HG03103 (cell line): ENCODE measurements around the gene RP9.
"Not testable (repeated sequence)": the region's sequence is repeated elsewhere in the genome, so short reads cannot be mapped to it uniquely, and the experiment has no call there.

Experiments used
- ATAC-seq: cut with Tn5 transposase; IDR thresholded peaks from one replicate; pipeline ENCODE4 v1.9.1; 2021; ENCODE audit warnings: low read depth; ENCODE audit not compliant: unreplicated experiment

The RP9 gene

GRCh38 chr7:33107136-33108066, 1.8 kb downstream of the RP9 start:
- peak; percentile 35 for ATAC-seq

GRCh38 chr7:33101906-33102305, 7.3 kb downstream of the RP9 start:
- no peak for ATAC-seq

- ATAC-seq = no peak
These were observed 8.4 kb downstream of the RP9 start for GRCh38 chr7:33100770-33101169.

DNA sequence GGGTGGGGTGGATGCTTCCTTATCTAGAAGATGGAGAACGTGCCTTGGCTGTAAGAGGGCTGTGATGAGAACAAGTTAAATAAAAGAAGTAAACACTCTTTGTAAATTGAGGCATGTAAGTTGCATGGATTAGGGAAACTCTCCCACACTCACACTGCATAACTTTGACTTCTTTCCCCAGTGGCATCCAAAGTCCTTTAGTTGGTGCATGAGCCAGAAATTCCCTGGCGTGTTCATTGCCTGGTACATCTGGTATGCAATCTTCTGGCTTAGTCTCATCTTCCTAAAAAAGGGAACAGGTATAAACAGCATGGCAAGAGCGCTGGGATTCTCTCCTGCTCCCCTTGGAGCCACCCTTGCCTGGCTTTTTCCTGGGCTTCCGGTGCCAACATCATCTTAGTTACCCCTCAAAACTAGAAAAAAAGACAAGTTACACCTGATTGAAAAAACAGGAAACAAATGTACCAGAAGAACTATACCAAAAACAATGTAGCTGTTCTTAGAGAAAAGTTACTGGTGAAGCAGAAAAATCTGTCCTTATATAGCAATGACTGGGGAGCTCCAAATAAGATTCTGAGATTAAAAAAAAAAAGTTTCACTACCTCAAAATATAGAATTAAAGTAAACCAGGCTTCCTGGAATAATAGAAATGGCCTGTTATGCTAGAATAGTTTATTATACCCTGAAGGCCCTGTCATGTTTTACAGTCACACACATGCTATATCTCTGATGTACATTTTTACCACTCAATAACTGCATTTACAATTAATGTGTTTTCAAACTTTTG, 9.9 kb downstream of the RP9 start:
- no peak for ATAC-seq

- not testable (repeated sequence) for ATAC-seq
These were observed 14.4 kb downstream of the RP9 start for GRCh38 chr7:33094745-33095275.

- no peak for ATAC-seq
These were observed 15.9 kb downstream of the RP9 start for GRCh38 chr7:33093266-33093665.

- ATAC-seq = no peak
These were observed 17.5 kb downstream of the RP9 start for GRCh38 chr7:33091641-33092191.

- ATAC-seq = no peak
These were observed 18.1 kb downstream of the RP9 start for GRCh38 chr7:33091111-33091531.

GRCh38 chr7:33089142-33089541, 20.1 kb downstream of the RP9 start:
- no peak for ATAC-seq

GRCh38 chr7:33087858-33088257, 21.3 kb downstream of the RP9 start:
- ATAC-seq = no peak

- ATAC-seq = no peak
These were observed 21.8 kb downstream of the RP9 start for GRCh38 chr7:33087356-33087755.

GRCh38 chr7:33079763-33080690, 29.2 kb downstream of the RP9 start:
- ATAC-seq = no peak

- no peak for ATAC-seq
These were observed 30.1 kb downstream of the RP9 start for GRCh38 chr7:33079096-33079495.

GRCh38 chr7:33076737-33077136, 32.5 kb downstream of the RP9 start:
- no peak for ATAC-seq

DNA sequence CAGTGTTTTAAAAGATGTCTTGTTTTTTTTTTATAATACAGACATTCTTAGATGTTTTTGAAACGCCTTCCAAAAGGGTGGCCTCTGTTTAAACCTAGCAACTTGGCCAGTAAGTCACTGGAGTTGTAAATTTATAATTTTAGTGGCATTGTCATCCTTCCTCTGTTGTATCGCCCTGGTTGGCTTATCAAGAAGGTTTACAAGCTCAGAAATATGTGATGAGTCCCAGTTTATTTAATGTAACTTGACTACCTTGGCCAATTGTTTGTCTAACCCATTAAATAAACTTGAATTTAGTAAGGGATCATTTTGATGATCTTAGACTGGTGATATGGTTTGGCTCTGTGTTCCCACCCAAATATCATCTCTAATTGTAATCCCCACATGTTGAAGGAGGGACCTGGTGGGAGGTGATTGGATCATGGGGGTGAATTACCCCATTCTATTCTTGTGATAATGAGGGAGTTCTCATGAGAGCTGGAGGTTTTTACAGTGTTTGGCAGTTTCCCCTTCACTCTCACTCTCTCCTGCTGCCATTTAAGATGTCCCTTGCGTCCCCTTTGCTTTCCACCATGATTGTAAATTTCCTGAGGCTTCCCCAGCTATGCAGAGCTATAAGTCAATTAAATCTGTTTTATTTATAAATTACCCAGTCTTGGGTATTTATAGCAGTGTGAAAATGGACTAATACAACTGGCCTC, 33.2 kb downstream of the RP9 start:
- ATAC-seq = no peak

- ATAC-seq = no peak
These were observed 36.0 kb downstream of the RP9 start for GRCh38 chr7:33073243-33073642.

DNA sequence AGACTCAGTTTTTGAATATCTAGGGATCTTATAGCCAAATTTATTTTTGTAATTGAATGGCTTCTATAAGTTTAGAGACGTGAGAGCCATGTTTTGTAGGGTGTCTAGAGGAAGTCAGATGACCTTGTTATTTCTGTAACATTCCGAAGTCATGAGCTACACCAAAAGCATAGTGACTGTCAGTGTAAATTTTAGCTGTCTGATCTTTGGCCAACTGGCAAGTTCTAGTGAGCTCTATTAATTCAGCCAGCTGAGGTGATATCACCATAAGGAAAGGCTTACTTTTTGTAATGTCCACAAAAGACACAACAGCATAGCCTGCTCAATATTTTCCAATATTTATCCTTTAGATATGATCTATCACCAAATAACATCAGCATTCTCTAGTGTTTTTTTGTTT, 36.7 kb downstream of the RP9 start:
- ATAC-seq = no peak

- no peak for ATAC-seq
These were observed 38.4 kb downstream of the RP9 start for GRCh38 chr7:33070831-33071230.

DNA sequence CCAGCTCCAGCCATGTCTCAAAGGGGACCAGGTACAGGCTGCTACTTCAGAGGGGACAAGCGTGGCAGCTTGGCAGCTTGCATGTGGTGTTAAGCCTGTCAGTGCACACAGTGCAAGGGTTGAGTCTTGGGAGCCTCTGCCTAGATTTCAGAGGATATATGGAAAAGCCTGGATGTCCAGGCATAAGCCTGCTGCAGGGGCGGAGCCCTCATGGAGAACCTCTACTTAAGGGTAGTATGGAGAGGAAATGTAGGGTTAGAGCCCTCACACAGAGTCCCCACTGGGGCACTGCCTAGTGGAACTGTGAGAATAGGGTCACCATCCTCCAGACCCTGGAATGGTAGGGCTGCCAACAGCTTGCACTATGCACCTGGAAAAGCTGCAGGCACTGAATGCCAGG, 38.9 kb downstream of the RP9 start:
- ATAC-seq = no peak
